ENCODE measurements around the gene TGFBI.

TGFBI gene

DNA sequence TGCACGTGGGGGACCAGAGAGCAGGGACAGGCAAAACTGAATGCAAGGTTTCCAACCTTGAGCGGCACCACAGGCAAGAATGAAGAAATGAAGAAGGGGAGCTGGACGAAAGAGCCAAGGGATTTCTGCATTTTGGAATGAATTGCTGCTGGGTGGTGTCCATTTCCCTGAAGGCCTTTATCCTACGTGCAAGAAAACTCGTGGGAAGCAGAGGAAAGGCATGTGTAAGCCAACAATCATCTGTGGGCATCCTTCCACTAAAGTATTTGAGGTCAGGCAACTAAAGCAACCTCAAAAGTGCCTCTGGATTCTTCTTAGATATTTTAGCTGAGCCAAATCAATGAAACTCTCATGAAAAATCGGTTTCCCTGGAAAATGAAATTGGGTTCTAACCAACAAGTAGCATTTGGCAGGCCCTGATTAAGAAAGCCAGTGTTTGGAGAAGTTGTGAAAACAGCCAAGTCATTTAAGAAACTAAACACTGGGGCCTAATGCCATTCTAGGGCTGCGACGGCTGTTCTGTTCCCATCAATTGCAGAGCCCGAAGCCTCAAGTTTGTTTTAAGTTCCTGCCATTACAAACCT lies 4.7 kb upstream of the TGFBI start:
- no peak for TF ChIP-seq EZH2phosphoT487 (IDR thresholded peaks at IDR 0.05; ENCODE audit: borderline replicate concordance, low read length)
- TF ChIP-seq, protein P1, sequence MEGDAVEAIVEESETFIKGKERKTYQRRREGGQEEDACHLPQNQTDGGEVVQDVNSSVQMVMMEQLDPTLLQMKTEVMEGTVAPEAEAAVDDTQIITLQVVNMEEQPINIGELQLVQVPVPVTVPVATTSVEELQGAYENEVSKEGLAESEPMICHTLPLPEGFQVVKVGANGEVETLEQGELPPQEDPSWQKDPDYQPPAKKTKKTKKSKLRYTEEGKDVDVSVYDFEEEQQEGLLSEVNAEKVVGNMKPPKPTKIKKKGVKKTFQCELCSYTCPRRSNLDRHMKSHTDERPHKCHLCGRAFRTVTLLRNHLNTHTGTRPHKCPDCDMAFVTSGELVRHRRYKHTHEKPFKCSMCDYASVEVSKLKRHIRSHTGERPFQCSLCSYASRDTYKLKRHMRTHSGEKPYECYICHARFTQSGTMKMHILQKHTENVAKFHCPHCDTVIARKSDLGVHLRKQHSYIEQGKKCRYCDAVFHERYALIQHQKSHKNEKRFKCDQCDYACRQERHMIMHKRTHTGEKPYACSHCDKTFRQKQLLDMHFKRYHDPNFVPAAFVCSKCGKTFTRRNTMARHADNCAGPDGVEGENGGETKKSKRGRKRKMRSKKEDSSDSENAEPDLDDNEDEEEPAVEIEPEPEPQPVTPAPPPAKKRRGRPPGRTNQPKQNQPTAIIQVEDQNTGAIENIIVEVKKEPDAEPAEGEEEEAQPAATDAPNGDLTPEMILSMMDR (IDR thresholded peaks at IDR 0.05; ENCODE audit: low read depth, low read length, poor library complexity, severe bottlenecking): no peak
- Histone ChIP-seq H3K27ac (ENCODE audit: low read depth, low read length) (no peak overlapping the region), H3K4me3 (ENCODE audit: low read length) (no peak overlapping the region), H3K27me3 (ENCODE audit: control insufficient read depth, low read length) (no peaks in the 10 kb centered on the region), H3K79me2 (ENCODE audit: control insufficient read depth, low read length) (no peaks in the 10 kb centered on the region), H3K36me3 (ENCODE audit: control insufficient read depth, low read length) (no peaks in the 10 kb centered on the region), H3K4me1 (ENCODE audit: control insufficient read depth, low read length) (no peaks in the 10 kb centered on the region), H3K9me3 (ENCODE audit: control insufficient read depth, insufficient read depth, low read length) (no peaks in the 10 kb centered on the region), H4K20me1 (ENCODE audit: control insufficient read depth, insufficient read depth, low read depth, low read length) (no peaks in the 10 kb centered on the region), H3K9me2 (replicated peaks; ENCODE audit: control insufficient read depth, low read length) (no peaks in the 10 kb centered on the region), H3K4me2 (ENCODE audit: low read length) (no peak overlapping the region), H3F3A (ENCODE audit: control insufficient read depth, insufficient read depth) (no peaks in the 10 kb centered on the region)

GRCh38 chr5:136025900-136026299 lies 2.9 kb upstream of the TGFBI start:
- TF ChIP-seq, protein P1 (IDR thresholded peaks at IDR 0.05; ENCODE audit: low read depth, low read length, poor library complexity, severe bottlenecking): no peak
- no peak for TF ChIP-seq EZH2phosphoT487 (IDR thresholded peaks at IDR 0.05; ENCODE audit: borderline replicate concordance, low read length)
- no peaks in the 10 kb centered on the region for H4K20me1 ChIP-seq (ENCODE audit: control insufficient read depth, insufficient read depth, low read depth, low read length)
- no peak overlapping the region for H3K27ac ChIP-seq (ENCODE audit: low read depth, low read length)
- no peaks in the 10 kb centered on the region for H3K36me3 ChIP-seq (ENCODE audit: control insufficient read depth, low read length)
- no peak overlapping the region for H3K4me2 ChIP-seq (ENCODE audit: low read length)
- no peaks in the 10 kb centered on the region for H3K79me2 ChIP-seq (ENCODE audit: control insufficient read depth, low read length)
- H3K27me3 ChIP-seq (ENCODE audit: control insufficient read depth, low read length): no peaks in the 10 kb centered on the region
- H3K4me3 ChIP-seq (ENCODE audit: low read length): no peak overlapping the region
- H3K9me2 ChIP-seq (replicated peaks; ENCODE audit: control insufficient read depth, low read length): no peaks in the 10 kb centered on the region
- H3K4me1 ChIP-seq (ENCODE audit: control insufficient read depth, low read length): no peaks in the 10 kb centered on the region
- no peaks in the 10 kb centered on the region for H3K9me3 ChIP-seq (ENCODE audit: control insufficient read depth, insufficient read depth, low read length)
- no peaks in the 10 kb centered on the region for H3F3A ChIP-seq (ENCODE audit: control insufficient read depth, insufficient read depth)

GRCh38 chr5:136026636-136027035 lies 2.2 kb upstream of the TGFBI start:
- H3F3A ChIP-seq (ENCODE audit: control insufficient read depth, insufficient read depth): no peaks in the 10 kb centered on the region

More at GRCh38 chr5:136026636-136027035, 2.2 kb upstream of the TGFBI start:
- Histone ChIP-seq H3K4me2 (ENCODE audit: low read length) (no peak overlapping the region), H3K36me3 (ENCODE audit: control insufficient read depth, low read length) (no peaks in the 10 kb centered on the region), H3K27ac (ENCODE audit: low read depth, low read length) (no peak overlapping the region), H3K9me2 (replicated peaks; ENCODE audit: control insufficient read depth, low read length) (no peaks in the 10 kb centered on the region), H3K4me1 (ENCODE audit: control insufficient read depth, low read length) (no peaks in the 10 kb centered on the region), H4K20me1 (ENCODE audit: control insufficient read depth, insufficient read depth, low read depth, low read length) (no peaks in the 10 kb centered on the region), H3K4me3 (ENCODE audit: low read length) (no peak overlapping the region), H3K27me3 (ENCODE audit: control insufficient read depth, low read length) (no peaks in the 10 kb centered on the region), H3K79me2 (ENCODE audit: control insufficient read depth, low read length) (no peaks in the 10 kb centered on the region), H3K9me3 (ENCODE audit: control insufficient read depth, insufficient read depth, low read length) (no peaks in the 10 kb centered on the region)
- TF ChIP-seq, protein P1 (IDR thresholded peaks at IDR 0.05; ENCODE audit: low read depth, low read length, poor library complexity, severe bottlenecking): no peak
- TF ChIP-seq EZH2phosphoT487 (IDR thresholded peaks at IDR 0.05; ENCODE audit: borderline replicate concordance, low read length): no peak

Measured in DOHH2 (cell line).